ENCODE measurements around the gene RNF115.

DNA sequence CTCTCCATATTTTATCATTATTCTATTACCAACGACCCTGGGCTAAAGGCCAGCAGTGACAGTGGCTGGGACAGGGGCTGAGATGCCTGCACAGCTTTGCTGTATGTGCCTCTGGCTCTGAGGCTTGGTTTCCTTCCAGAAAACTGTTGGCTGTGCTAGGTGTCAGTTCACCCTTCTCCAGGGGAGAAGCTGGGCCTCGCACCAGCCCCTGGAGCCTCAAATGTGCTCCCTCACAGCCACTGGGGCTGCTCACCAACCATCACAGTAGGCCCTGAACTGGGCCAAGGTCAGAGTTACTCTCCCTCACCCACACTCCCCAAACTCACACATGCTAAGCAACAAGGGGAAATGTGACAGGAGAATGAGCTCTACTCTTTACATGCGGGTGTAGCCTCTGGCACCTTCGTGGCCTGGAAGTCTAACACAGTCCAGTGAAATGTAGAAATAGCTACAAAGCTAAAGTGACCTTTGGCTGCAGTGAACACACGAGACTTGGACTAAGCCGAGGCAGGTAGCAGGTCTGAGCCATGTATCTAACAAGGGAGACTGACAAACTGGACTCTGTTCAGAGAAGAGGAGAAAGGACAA lies 109.3 kb downstream of the RNF115 start:
- TF ChIP-seq CTCF (IDR thresholded peaks at IDR 0.05) (no peak), POLR2A (IDR thresholded peaks at IDR 0.05) (no peak)
